ENCODE measurements around the gene CAPRIN2.

Gene CAPRIN2

GRCh38 chr12:30707613-30708342, 47.0 kb downstream of the CAPRIN2 start:
- no peak overlapping the region for H3K27ac ChIP-seq
- H3K4me3 ChIP-seq = no peak overlapping the region

GRCh38 chr12:30706476-30706875, 48.3 kb downstream of the CAPRIN2 start:
- Histone ChIP-seq H3K4me3 (no peak overlapping the region), H3K27ac (no peak overlapping the region)

- no peak overlapping the region for H3K4me3 ChIP-seq
- H3K27ac ChIP-seq = no peak overlapping the region
Observed at GRCh38 chr12:30701056-30701455, 53.7 kb downstream of the CAPRIN2 start.

- Histone ChIP-seq H3K27ac (no peak overlapping the region), H3K4me3 (no peak overlapping the region)
Observed at GRCh38 chr12:30700216-30700900, 54.4 kb downstream of the CAPRIN2 start.

GRCh38 chr12:30698346-30698745, 56.4 kb downstream of the CAPRIN2 start:
- no peak overlapping the region for H3K4me3 ChIP-seq
- no peak overlapping the region for H3K27ac ChIP-seq

- Histone ChIP-seq H3K4me3 (no peak overlapping the region), H3K27ac (no peak overlapping the region)
Observed at GRCh38 chr12:30696943-30697342, 57.8 kb downstream of the CAPRIN2 start.

GRCh38 chr12:30696486-30696885, 58.3 kb downstream of the CAPRIN2 start:
- H3K27ac ChIP-seq = peak overlapping the region in 4 of 21 experiments; percentile 82 to 95 (median 94)
- H3K4me3 ChIP-seq = peak overlapping the region in 2 of 7 experiments; percentile 77 to 99

GRCh38 chr12:30696103-30696408, 58.7 kb downstream of the CAPRIN2 start:
- Histone ChIP-seq H3K27ac (peak overlapping the region; percentile 72 to 95 (median 86)), H3K4me3 (peak overlapping the region; percentile 77 to 99 (median 95))

GRCh38 chr12:30695199-30696102, 59.3 kb downstream of the CAPRIN2 start, which contains the start of gene IPO8:
IPO8 (minus strand) TSS chr12:30695869; CDS start chr12:30695647, 222 bp downstream.
- peak within 1 kb of the TSS; percentile 72 to 95 (median 86) for H3K27ac ChIP-seq
- peak within 1 kb of the TSS; percentile 77 to 99 (median 95) for H3K4me3 ChIP-seq

GRCh38 chr12:30694412-30695198, 60.1 kb downstream of the CAPRIN2 start:
- Histone ChIP-seq H3K27ac (peak overlapping the region in 20 of 21 experiments; percentile 72 to 95 (median 87)), H3K4me3 (peak overlapping the region; percentile 77 to 99 (median 95))

GRCh38 chr12:30692470-30692869, 62.3 kb downstream of the CAPRIN2 start:
- Histone ChIP-seq H3K4me3 (no peak overlapping the region), H3K27ac (peak overlapping the region in 1 of 21 experiments; percentile 22)

- Histone ChIP-seq H3K27ac (peak overlapping the region in 1 of 21 experiments; percentile 44), H3K4me3 (no peak overlapping the region)
Observed at GRCh38 chr12:30691122-30691879, 63.5 kb downstream of the CAPRIN2 start.

GRCh38 chr12:30687265-30687986, 67.3 kb downstream of the CAPRIN2 start:
- Histone ChIP-seq H3K4me3 (no peak overlapping the region), H3K27ac (no peak overlapping the region)

GRCh38 chr12:30679241-30679640, 75.5 kb downstream of the CAPRIN2 start:
- no peak overlapping the region for H3K4me3 ChIP-seq
- no peak overlapping the region for H3K27ac ChIP-seq

GRCh38 chr12:30678221-30678620, 76.5 kb downstream of the CAPRIN2 start:
- Histone ChIP-seq H3K4me3 (no peak overlapping the region), H3K27ac (no peak overlapping the region)

GRCh38 chr12:30661210-30661609, 93.5 kb downstream of the CAPRIN2 start:
- H3K27ac ChIP-seq = no peak overlapping the region
- no peak overlapping the region for H3K4me3 ChIP-seq

Measured in skin epidermis (tissue), 12 donors.